Left ventricle myocardium inferior (tissue), 1 donor: ENCODE data around the gene APOL3. TPM values are rescaled to one million over a fixed set of nuclear protein-coding genes. Genes with fewer than 3 reads are reported as not detected.

Source experiments
- DNase-seq: peaks from one replicate; pipeline ENCODE4 v3.0.0-alpha.2; 2020
- H3K27ac ChIP-seq: fragments of 200-600 bp; replicated peaks from 2 replicates; pipeline ENCODE4 v1.8.0; 2021
- H3K27me3 ChIP-seq: fragments of 200-600 bp; 2 replicates; pipeline ENCODE4 v1.8.0; 2021; ENCODE audit warnings: low read depth
- H3K36me3 ChIP-seq: fragments of 200-600 bp; 2 replicates; pipeline ENCODE4 v1.8.0; 2021
- H3K4me1 ChIP-seq: fragments of 200-600 bp; 2 replicates; pipeline ENCODE4 v1.8.0; 2021
- H3K4me3 ChIP-seq: fragments of 200-600 bp; 2 replicates; pipeline ENCODE4 v1.8.0; 2021; ENCODE audit warnings: mild to moderate bottlenecking, moderate library complexity
- H3K9me3 ChIP-seq: fragments of 200-600 bp; replicated peaks from 2 replicates; pipeline ENCODE4 v1.8.0; 2021
- CTCF ChIP-seq: fragments of 200-600 bp; IDR thresholded peaks from 2 replicates; pipeline ENCODE4 v1.8.0; 2021; ENCODE audit warnings: antibody characterized with exemption, mild to moderate bottlenecking, borderline replicate concordance
- intact Hi-C: fragments of 100-400 bp; cut with micrococcal nuclease; formaldehyde crosslinking; loops from one replicate; pipeline ENCODE4 v1.11.0; 2022
- total RNA-seq: library from RNA; stranded (reverse); fragmentation: NEBNext Ultra II Directional; extraction: Animal tissue kit (Norgen Biotek cat#: 25700); gene quantifications from one replicate; pipeline ENCODE4 v1.2.1, GENCODE V29; 2021
- donor health status: DM: no; HTN: yes; CAD: no; lungs with severe emphysema.

Gene APOL3
- total RNA-seq, 1 donor from 2014 or later = 21.3 TPM

- DNase-seq = no peak
- intact Hi-C loops = loop anchor here (5.0 kb wide), 1 partner anchor 34 kb away; no protein-coding TSS in a partner anchor
These were observed 20.4 kb upstream of the APOL3 start for GRCh38 chr22:36180928-36181327.

GRCh38 chr22:36180038-36180880 lies 19.7 kb upstream of the APOL3 start:
- intact Hi-C loops = loop anchor here (5.0 kb wide), 1 partner anchor 33 kb away; no protein-coding TSS in a partner anchor
- peak; percentile 93 for TF ChIP-seq CTCF
- Histone ChIP-seq H3K27ac (no peak overlapping the region), H3K27me3 (no peaks in the 10 kb centered on the region), H3K4me3 (no peak overlapping the region), H3K36me3 (no peaks in the 10 kb centered on the region), H3K9me3 (no peaks in the 10 kb centered on the region), H3K4me1 (peaks cover 7% of the 10 kb centered on the region)
- peak; percentile 89 for DNase-seq

More at GRCh38 chr22:36180928-36181327, 20.4 kb upstream of the APOL3 start:
- no peaks in the 10 kb centered on the region for H3K9me3 ChIP-seq
- H3K4me3 ChIP-seq = no peak overlapping the region
- H3K27me3 ChIP-seq = no peaks in the 10 kb centered on the region
- no peaks in the 10 kb centered on the region for H3K36me3 ChIP-seq
- H3K4me1 ChIP-seq = peaks cover 7% of the 10 kb centered on the region
- no peak overlapping the region for H3K27ac ChIP-seq
- no peak for TF ChIP-seq CTCF

- no peak overlapping the region for H3K27ac ChIP-seq
- H3K4me3 ChIP-seq = no peak overlapping the region
- no peak for DNase-seq
- H3K27me3 ChIP-seq = no peaks in the 10 kb centered on the region
- H3K36me3 ChIP-seq = no peaks in the 10 kb centered on the region
- no peaks in the 10 kb centered on the region for H3K9me3 ChIP-seq
- H3K4me1 ChIP-seq = peaks cover 7% of the 10 kb centered on the region
- intact Hi-C loops = no loop called here
- no peak for TF ChIP-seq CTCF
These were observed 16.6 kb upstream of the APOL3 start for GRCh38 chr22:36177160-36177559.

- peaks cover 7% of the 10 kb centered on the region for H3K4me1 ChIP-seq
- no peak for DNase-seq
- H3K27ac ChIP-seq = no peak overlapping the region
- intact Hi-C loops = no loop called here
- no peaks in the 10 kb centered on the region for H3K9me3 ChIP-seq
- TF ChIP-seq CTCF = no peak
- H3K27me3 ChIP-seq = no peaks in the 10 kb centered on the region
- H3K4me3 ChIP-seq = no peak overlapping the region
- H3K36me3 ChIP-seq = no peaks in the 10 kb centered on the region
These were observed 15.3 kb upstream of the APOL3 start for GRCh38 chr22:36175892-36176291.

GRCh38 chr22:36171941-36172340 lies 11.4 kb upstream of the APOL3 start:
- no peak for TF ChIP-seq CTCF
- intact Hi-C loops = no loop called here

More at GRCh38 chr22:36171941-36172340, 11.4 kb upstream of the APOL3 start:
- H3K4me3 ChIP-seq = no peak overlapping the region
- no peak overlapping the region for H3K27ac ChIP-seq
- H3K27me3 ChIP-seq = no peaks in the 10 kb centered on the region
- no peaks in the 10 kb centered on the region for H3K36me3 ChIP-seq
- H3K9me3 ChIP-seq = no peaks in the 10 kb centered on the region
- no peaks in the 10 kb centered on the region for H3K4me1 ChIP-seq
- DNase-seq = no peak
